ENCODE results near the gene SUMO1. TPM values are rescaled to one million over a fixed set of nuclear protein-coding genes. Genes with fewer than 3 reads are reported as not detected.

The SUMO1 gene
- total RNA-seq, 2 donors from 2014 or later: 88.0 to 99.9 TPM

DNA sequence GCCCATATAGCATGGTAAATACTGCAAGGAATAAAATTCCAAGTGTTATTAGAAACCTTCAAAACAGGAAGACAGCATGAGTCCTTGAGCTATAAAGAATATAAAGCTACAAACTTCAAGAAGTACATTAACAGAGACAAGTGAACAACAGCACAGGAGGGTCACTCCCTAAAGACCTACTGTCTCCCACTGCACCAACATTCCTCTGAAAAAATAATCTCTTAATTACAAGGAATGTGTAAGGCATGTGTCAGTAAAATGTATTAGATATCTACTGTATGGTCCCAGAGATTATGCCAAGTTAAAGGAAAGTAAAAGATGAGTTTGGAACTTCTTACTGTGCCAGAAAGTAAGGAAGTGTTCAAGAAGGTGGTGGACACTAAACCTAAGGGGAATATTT, 29.9 kb downstream of the SUMO1 start:
- no peak for TF ChIP-seq CTCF (IDR thresholded peaks at IDR 0.05)
- no peak overlapping the region for H3K4me3 ChIP-seq
- no peak for DNase-seq
- intact Hi-C loops (cut with DNase I): no loop called here
- no peaks in the 10 kb centered on the region for H3K9me3 ChIP-seq
- H3K27ac ChIP-seq: no peak overlapping the region
- H3K36me3 ChIP-seq: no peaks in the 10 kb centered on the region
- no peak overlapping the region for H3K9ac ChIP-seq (ENCODE audit: low read depth in 2 of 2, low read length in 2 of 2)
- H3K4me1 ChIP-seq: no peaks in the 10 kb centered on the region
- no peaks in the 10 kb centered on the region for H3K27me3 ChIP-seq

- no peak overlapping the region for H3K27ac ChIP-seq
- no peaks in the 10 kb centered on the region for H3K27me3 ChIP-seq
- no peaks in the 10 kb centered on the region for H3K4me1 ChIP-seq
- DNase-seq: no peak
- intact Hi-C loops (cut with DNase I): no loop called here
- TF ChIP-seq CTCF (IDR thresholded peaks at IDR 0.05): no peak
- H3K9ac ChIP-seq (ENCODE audit: low read depth in 2 of 2, low read length in 2 of 2): no peak overlapping the region
- H3K9me3 ChIP-seq: no peaks in the 10 kb centered on the region
- no peak overlapping the region for H3K4me3 ChIP-seq
- H3K36me3 ChIP-seq: no peaks in the 10 kb centered on the region
Measured at GRCh38 chr2:202204855-202205254, 33.5 kb downstream of the SUMO1 start.

DNA sequence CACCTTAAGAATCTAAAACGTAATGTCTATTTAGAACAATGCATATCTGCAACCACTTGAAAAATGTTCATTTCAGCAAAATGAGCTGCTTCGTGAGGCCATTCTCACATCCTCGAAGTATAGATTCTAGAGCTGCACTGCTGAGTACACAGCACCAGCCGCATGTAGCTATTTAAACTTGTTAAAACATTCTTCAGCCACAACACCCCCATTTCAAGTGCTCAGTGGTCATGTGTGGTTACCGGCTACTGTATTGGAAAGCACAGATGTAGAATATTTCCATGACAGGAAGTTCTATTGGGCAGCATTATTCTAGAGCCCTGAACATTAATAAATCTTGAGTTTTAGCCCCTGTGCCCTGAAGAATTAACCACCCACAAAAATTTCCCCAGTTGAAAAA, 35.0 kb downstream of the SUMO1 start:
- no peak for TF ChIP-seq CTCF (IDR thresholded peaks at IDR 0.05)
- Histone ChIP-seq H3K9ac (ENCODE audit: low read depth in 2 of 2, low read length in 2 of 2) (no peak overlapping the region), H3K9me3 (no peaks in the 10 kb centered on the region), H3K27me3 (no peaks in the 10 kb centered on the region), H3K36me3 (no peaks in the 10 kb centered on the region), H3K4me1 (no peaks in the 10 kb centered on the region), H3K4me3 (no peak overlapping the region), H3K27ac (no peak overlapping the region)
- intact Hi-C loops (cut with DNase I): no loop called here
- no peak for DNase-seq

- Histone ChIP-seq H3K27me3 (no peaks in the 10 kb centered on the region), H3K4me1 (no peaks in the 10 kb centered on the region), H3K9ac (ENCODE audit: low read depth in 2 of 2, low read length in 2 of 2) (no peak overlapping the region), H3K9me3 (no peaks in the 10 kb centered on the region), H3K36me3 (no peaks in the 10 kb centered on the region), H3K27ac (no peak overlapping the region), H3K4me3 (no peak overlapping the region)
- DNase-seq: no peak
- intact Hi-C loops (cut with DNase I): no loop called here
- no peak for TF ChIP-seq CTCF (IDR thresholded peaks at IDR 0.05)
Measured at GRCh38 chr2:202201220-202202160, 36.9 kb downstream of the SUMO1 start.

- intact Hi-C loops (cut with DNase I): no loop called here
- Histone ChIP-seq H3K27me3 (no peaks in the 10 kb centered on the region), H3K9ac (ENCODE audit: low read depth in 2 of 2, low read length in 2 of 2) (no peak overlapping the region), H3K27ac (no peak overlapping the region), H3K36me3 (no peaks in the 10 kb centered on the region), H3K9me3 (no peaks in the 10 kb centered on the region), H3K4me1 (no peaks in the 10 kb centered on the region), H3K4me3 (no peak overlapping the region)
- no peak for TF ChIP-seq CTCF (IDR thresholded peaks at IDR 0.05)
- DNase-seq: no peak
Measured at GRCh38 chr2:202196727-202197126, 41.7 kb downstream of the SUMO1 start.

Data from colonic mucosa (tissue), 4 donors.